K562 (cell line): ENCODE results near the gene CAMP. TPM values are rescaled to one million over a fixed set of nuclear protein-coding genes. Genes with fewer than 3 reads are reported as not detected.

Source experiments
- ARID1B ChIP-seq: fragments of 450-650 bp; IDR thresholded peaks from 2 replicates; pipeline ENCODE4 v1.6.1; 2016; ENCODE audit warnings: antibody characterized with exemption, mild to moderate bottlenecking, inconsistent platforms
- BRF1 ChIP-seq: IDR thresholded peaks from 3 replicates; pipeline ENCODE4 v1.6.1; 2011; ENCODE audit warnings: borderline replicate concordance, mild to moderate bottlenecking; ENCODE audit not compliant: insufficient read length; ENCODE audit errors: extremely low read depth
- CEBPB ChIP-seq: fragments of 450-650 bp; IDR thresholded peaks from 2 replicates; pipeline ENCODE4 v1.6.1; 2016; ENCODE audit warnings: missing genetic modification characterization, missing compliant biosample characterization
- ELF2 ChIP-seq: fragments of 250-450 bp; sonication (Bioruptor Pico); IDR thresholded peaks from 2 replicates; pipeline ENCODE4 v1.5.0; 2021; ENCODE audit warnings: mild to moderate bottlenecking
- ERF ChIP-seq: fragments of 450-650 bp; formaldehyde crosslinking; IDR thresholded peaks from 2 replicates; pipeline ENCODE4 v1.4.0; 2020; ENCODE audit warnings: mild to moderate bottlenecking, mixed read lengths
- RAD21 ChIP-seq, 2 experiments: fragments of 250-450 bp in 1 of 2; fragments of 450-650 bp in 1 of 2; sonication (Bioruptor Pico) in 1 of 2; formaldehyde crosslinking in 1 of 2; IDR thresholded peaks in 1 of 2; conservative IDR thresholded peaks in 1 of 2; 2 replicates each; pipeline versions ENCODE4 v1.4.0 to v1.8.0; 2020 to 2022; ENCODE audit warnings: mild to moderate bottlenecking in 2 of 2, moderate library complexity in 1 of 2
- TRIM28 ChIP-seq: fragments of 450-650 bp; IDR thresholded peaks from 2 replicates; pipeline ENCODE4 v1.6.1; 2017
- ZNF263 ChIP-seq: sonication (generic); formaldehyde crosslinking; IDR thresholded peaks from 2 replicates; pipeline ENCODE4 v1.8.0; 2022; ENCODE audit warnings: mild to moderate bottlenecking, missing genetic modification reagents, borderline replicate concordance
- ZNF444 ChIP-seq: fragments of 250-450 bp; sonication (Bioruptor Pico); IDR thresholded peaks from 2 replicates; pipeline ENCODE4 v1.4.0; 2020; ENCODE audit warnings: mild to moderate bottlenecking, moderate library complexity
- polyA plus RNA-seq, 8 experiments: library from polyadenylated mRNA; depleted of rRNA in 4 of 8; stranded (reverse) in 5 of 8; unstranded in 3 of 8; fragments of >200 nt; fragmentation: Nextera tagmentation in 2 of 8; fragmentation: Illumina TruSeq in 1 of 8; extraction: Ambion mirVana in 2 of 8; extraction: Trizol in 1 of 8; gene quantifications; 2 replicates each; pipeline versions ENCODE4 v1.2.1 to v1.2.3, GENCODE V29; 2011 to 2014; ENCODE audit warnings: inconsistent platforms in 1 of 8, missing spikeins in 1 of 8
- total RNA-seq, 7 experiments: library from RNA; depleted of rRNA in 6 of 7; stranded (reverse); fragments of >200 nt in 6 of 7; fragmentation: Illumina TruSeq in 2 of 7; extraction: Trizol in 2 of 7; gene quantifications; 2 replicates each; pipeline versions ENCODE4 v1.2.1 to v1.2.3, GENCODE V29; 2011 to 2021; ENCODE audit warnings: low replicate concordance in 1 of 7
- TF ChIP-seq, protein P1 (sequence below): fragments of 450-650 bp; formaldehyde crosslinking; IDR thresholded peaks from 2 replicates; pipeline ENCODE4 v1.4.0; 2022; ENCODE audit warnings: missing genetic modification characterization

Gene CAMP
- total and polyA plus RNA-seq, 9 of the 15 experiments (the other 6 are each of a cell fraction or from before 2014, with no cell fraction given), result 0.22 TPM; not detected in 8

DNA sequence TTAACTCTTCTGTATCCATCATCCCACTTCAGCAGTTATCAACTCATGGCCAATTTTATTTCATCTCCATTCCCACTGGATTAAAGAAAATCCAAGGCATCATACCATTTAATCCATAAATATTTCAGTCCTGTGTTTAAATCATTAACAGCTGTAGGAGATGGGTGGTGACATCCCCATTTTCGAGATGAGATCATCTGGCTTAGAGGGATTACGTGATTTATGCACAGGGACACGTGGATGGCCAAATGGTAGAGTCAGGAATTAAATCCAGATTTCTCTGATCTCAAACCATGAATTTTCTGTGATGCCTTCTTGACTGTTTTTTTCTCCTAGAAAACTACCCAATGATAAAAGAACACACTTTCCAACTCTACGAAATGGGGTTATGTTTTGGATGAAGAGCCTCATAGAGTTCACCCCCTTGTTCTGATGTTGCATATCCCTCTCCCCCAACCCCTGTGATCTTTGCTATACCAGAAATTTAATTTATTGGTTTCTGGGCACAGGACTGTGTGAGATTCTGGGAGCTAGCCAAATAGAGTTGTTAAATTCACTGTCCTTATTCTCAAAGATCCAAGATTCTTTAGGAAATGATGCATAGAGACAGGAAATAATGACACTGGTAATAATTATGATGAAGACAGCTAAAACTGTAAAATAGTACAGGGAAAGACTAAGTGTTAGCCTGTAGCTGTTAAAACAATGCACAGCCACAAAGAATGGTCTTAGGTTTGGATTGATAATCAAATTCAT, 25.0 kb downstream of the CAMP start (continued):
- TF ChIP-seq, protein P1, sequence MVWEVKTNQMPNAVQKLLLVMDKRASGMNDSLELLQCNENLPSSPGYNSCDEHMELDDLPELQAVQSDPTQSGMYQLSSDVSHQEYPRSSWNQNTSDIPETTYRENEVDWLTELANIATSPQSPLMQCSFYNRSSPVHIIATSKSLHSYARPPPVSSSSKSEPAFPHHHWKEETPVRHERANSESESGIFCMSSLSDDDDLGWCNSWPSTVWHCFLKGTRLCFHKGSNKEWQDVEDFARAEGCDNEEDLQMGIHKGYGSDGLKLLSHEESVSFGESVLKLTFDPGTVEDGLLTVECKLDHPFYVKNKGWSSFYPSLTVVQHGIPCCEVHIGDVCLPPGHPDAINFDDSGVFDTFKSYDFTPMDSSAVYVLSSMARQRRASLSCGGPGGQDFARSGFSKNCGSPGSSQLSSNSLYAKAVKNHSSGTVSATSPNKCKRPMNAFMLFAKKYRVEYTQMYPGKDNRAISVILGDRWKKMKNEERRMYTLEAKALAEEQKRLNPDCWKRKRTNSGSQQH, result no peak
- TF ChIP-seq BRF1 (no peak), ZNF444 (CRISPR knock-in tag) (no peak), ERF (CRISPR knock-in tag) (no peak), ELF2 (CRISPR knock-in tag) (no peak), ARID1B (no peak), ZNF263 (CRISPR knock-in tag) (no peak), RAD21 (CRISPR knock-in tag; conservative IDR thresholded peaks at IDR 0.05 in 1 of 2, IDR thresholded peaks at IDR 0.05 in 1 of 2) (no peak), TRIM28 (no peak), CEBPB (tag) (no peak)
